HG03439 (cell line): ENCODE results near the gene VMO1.

Source experiments
- ATAC-seq: cut with Tn5 transposase; IDR thresholded peaks from one replicate; pipeline ENCODE4 v1.9.1; 2021; ENCODE audit warnings: mild to moderate bottlenecking, moderate library complexity; ENCODE audit not compliant: unreplicated experiment

Gene VMO1

GRCh38 chr17:4800462-4801196 is 14.5 kb upstream of the VMO1 start:
- ATAC-seq = no peak

GRCh38 chr17:4796552-4796920 is 10.4 kb upstream of the VMO1 start:
- ATAC-seq = no peak

- ATAC-seq = no peak
Measured at GRCh38 chr17:4795168-4795567, 9.0 kb upstream of the VMO1 start.

- ATAC-seq = no peak
Measured at GRCh38 chr17:4790705-4791088, 4.5 kb upstream of the VMO1 start.

- peak; percentile 82 for ATAC-seq
Measured at GRCh38 chr17:4789951-4790704, 4.0 kb upstream of the VMO1 start.

- peak; percentile 23 for ATAC-seq
Measured at GRCh38 chr17:4789701-4789950, 3.5 kb upstream of the VMO1 start.

- no peak for ATAC-seq
Measured at GRCh38 chr17:4788807-4789700, 2.9 kb upstream of the VMO1 start, which contains the start of gene GLTPD2. GLTPD2 (plus strand) TSS chr17:4788964; CDS start chr17:4789012, 48 bp downstream.

GRCh38 chr17:4788159-4788806 is 2.1 kb upstream of the VMO1 start:
- no peak for ATAC-seq

GRCh38 chr17:4786516-4786915 is 352 bp upstream of the VMO1 start:
- no peak for ATAC-seq

- ATAC-seq = no peak
Measured at GRCh38 chr17:4785311-4786105, 656 bp downstream of the VMO1 start.

- ATAC-seq = no peak
Measured at GRCh38 chr17:4782652-4783051, 3.5 kb downstream of the VMO1 start.

- no peak for ATAC-seq
Measured at GRCh38 chr17:4780325-4780955, 5.7 kb downstream of the VMO1 start.

- no peak for ATAC-seq
Measured at GRCh38 chr17:4777969-4778760, 8.0 kb downstream of the VMO1 start.

GRCh38 chr17:4772235-4772613 is 13.9 kb downstream of the VMO1 start:
- ATAC-seq = no peak

GRCh38 chr17:4771519-4772234 is 14.5 kb downstream of the VMO1 start, which contains the start of gene TM4SF5:
TM4SF5 (plus strand) TSS chr17:4771886; CDS start chr17:4771923, 37 bp downstream.
- ATAC-seq = no peak

- ATAC-seq = no peak
Measured at GRCh38 chr17:4769628-4770027, 16.5 kb downstream of the VMO1 start.

- ATAC-seq = no peak
Measured at GRCh38 chr17:4768298-4768697, 17.9 kb downstream of the VMO1 start.

GRCh38 chr17:4766723-4767122 is 19.4 kb downstream of the VMO1 start:
- ATAC-seq = no peak
